Suppressor macrophage treated with lipopolysaccharide for 1 hour (primary cell): ENCODE data around the gene CRACR2A.
A peak's percentile ranks its signal among the peaks of the same experiment; 100 is the strongest.

ENCODE experiments used
- DNase-seq, 3 donors: peaks; one replicate each; pipeline ENCODE4 v3.0.0-alpha.2; 2020 to 2022

The CRACR2A gene

DNA sequence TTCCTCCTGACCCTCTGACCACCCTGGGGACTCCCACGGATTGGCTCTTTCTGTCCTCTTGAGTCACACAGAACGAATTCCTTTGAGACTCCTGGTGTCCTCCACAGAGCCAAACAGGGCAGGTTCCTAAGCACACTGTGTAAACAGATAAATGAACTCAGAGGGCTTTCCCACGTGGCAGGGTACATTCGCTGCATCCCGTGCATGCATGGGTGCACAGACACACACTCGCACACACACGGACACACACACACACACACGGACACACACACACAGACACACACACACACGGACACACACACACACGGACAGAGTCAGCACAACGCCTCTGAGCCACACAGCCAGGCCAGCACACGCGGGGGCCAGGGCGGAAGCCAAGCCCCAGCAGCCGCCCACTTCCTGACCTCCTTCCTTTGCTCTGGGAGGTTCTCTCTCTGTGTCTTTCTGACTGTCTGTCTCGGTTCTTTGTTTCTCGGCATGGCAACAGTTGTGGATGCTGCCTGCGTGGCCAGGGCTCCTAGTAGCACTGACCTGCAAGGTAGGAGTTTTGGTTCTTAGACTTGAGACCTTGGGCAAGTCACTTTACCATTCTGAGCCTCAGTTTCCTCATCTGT lies 706 bp downstream of the CRACR2A start:
- peak; percentile 71 to 82 (median 74) for DNase-seq

DNA sequence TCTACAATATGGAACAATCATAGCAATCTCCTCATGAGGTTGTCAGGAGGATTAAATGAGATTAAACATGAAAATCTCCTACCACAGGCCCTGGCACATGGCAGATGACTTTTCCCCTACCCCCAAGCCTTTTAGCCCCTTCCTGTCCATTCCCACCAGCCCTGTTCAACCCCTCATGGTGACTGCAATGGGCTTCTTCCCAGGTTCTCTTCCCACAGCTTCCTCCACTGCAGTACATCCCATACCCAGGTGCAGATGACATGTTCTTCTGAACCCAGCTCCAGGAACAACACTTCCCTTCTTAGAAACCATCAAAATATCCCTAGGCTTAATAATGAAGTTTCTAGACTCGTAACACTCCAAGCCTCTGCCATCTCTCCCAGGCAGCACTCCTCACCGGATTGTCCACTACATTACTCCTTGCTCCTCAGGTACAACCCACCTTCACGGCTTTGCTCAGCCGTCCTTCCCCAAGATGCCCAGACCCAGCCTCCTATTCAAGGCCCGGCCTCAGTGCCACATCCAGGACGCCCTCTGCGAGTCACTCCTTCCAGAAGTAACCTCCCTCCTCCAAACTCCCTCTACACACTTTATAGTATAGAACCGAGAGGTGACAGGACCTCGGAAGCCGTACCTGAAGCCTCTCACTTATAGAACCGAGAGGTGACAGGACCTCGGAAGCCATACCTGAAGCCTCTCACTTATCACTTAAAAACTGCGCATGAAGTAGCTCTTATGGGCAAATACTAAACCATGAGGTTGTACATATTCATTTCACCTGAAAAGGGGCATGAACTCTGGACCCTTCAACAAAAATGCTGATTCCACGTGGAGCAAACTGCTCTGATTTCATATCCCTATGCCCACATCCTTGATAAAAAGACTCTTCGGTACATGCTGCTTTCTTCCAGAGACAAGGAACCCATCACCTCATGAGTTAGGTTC lies 1.5 kb downstream of the CRACR2A start:
- DNase-seq = no peak

DNA sequence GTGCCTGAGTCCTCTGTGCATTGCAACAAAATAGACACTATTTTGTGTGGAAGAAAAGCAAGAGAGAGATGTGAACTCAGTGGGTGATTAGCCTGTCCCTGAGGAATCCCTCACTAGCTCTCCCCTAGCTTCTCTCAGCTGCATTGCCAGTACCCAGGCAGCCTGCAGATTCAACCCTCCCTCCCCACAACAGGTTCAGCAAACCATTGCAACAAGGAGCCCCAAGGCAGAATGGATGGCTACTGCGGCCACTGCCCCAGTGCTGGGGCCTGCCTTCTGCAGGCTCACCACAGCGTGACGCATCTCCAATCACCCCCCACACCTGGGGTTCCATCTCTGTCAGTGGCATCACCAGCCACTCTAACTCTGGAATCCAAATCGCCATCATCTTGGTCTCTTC lies 2.3 kb downstream of the CRACR2A start:
- no peak for DNase-seq

- DNase-seq = no peak
Measured at GRCh38 chr12:3748620-3749019, 4.3 kb downstream of the CRACR2A start.

DNA sequence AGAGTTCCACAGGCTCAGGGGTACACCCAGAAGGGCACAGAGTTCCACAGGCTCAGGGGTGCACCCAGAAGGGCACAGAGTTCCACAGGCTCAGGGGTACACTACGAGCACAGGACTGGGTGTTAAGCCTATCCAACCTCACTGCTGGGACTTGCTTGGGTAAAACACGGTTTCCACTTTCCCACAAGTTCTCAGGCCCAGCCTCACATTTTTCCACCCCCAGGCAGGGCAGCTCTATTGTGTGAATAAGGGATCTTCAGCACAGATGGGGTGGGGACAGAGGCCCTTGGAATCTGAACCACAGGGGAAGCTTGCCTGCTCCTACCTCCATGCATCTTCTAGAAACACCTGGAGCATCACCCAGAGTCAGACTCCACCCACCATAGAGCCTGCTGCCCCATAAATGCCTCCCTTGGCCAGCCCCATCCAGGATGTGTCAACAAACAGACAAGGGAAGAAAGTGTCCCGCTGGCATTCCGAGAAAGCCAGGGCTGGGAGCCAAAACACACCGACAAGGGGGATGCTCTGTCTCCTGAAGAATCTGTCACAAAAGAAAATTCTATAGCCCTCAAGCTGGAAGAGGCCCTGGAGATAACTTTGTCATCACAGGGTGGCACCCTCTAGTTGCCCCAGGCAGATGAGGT lies 4.8 kb downstream of the CRACR2A start:
- DNase-seq = no peak

DNA sequence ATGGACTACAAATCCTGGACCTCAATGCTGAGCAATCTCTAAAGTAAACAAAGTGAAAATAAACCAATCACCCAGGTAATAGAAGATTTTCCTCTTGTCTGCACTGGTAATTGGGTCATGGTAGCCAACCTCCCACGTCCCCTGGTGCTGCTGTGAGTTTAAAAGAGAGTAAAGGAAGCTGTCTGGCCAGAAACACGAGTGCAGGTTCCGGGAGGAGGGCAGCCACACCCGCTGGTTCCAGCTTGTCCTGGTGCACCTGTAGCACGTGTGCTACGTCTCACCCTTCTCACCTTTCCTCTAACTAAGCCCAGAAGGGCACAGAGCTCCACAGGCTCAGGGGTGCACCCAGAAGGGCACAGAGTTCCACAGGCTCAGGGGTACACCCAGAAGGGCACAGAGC lies 5.4 kb downstream of the CRACR2A start:
- no peak for DNase-seq

- no peak for DNase-seq
Measured at GRCh38 chr12:3746758-3747157, 6.2 kb downstream of the CRACR2A start.

- DNase-seq = no peak
Measured at GRCh38 chr12:3745152-3745551, 7.8 kb downstream of the CRACR2A start.

DNA sequence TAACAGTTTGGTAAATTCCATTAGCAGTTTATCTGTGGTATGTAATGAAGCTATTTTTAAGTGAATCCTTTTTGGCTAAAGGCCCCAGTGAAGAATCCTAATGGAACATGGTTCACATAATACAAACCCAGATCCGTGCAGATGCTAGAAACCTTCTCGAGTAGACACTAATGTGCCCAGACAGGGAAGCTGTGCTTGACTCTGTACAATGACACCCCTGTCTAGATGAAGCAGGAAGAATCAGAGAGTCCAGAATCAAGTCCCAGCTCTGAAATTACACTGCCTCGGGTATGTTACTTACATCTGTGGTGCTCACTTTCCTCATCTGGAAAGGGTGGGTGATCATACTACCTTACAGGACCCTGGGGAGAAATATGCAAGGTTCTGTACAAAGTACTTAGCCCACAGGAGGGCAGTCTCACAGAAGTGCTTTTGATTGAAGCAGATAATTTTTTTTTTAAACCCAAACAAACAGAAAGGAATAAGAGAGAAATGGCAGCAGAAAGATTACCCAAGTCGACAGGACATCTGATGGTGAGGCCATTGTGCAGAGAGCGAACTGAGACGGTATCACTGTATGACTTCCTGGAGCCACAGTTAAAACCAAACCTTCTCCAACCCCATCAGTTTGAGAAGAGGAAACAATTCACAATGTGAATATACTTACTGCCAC lies 8.5 kb downstream of the CRACR2A start:
- DNase-seq = no peak

- DNase-seq = no peak
Measured at GRCh38 chr12:3743803-3744202, 9.1 kb downstream of the CRACR2A start.

DNA sequence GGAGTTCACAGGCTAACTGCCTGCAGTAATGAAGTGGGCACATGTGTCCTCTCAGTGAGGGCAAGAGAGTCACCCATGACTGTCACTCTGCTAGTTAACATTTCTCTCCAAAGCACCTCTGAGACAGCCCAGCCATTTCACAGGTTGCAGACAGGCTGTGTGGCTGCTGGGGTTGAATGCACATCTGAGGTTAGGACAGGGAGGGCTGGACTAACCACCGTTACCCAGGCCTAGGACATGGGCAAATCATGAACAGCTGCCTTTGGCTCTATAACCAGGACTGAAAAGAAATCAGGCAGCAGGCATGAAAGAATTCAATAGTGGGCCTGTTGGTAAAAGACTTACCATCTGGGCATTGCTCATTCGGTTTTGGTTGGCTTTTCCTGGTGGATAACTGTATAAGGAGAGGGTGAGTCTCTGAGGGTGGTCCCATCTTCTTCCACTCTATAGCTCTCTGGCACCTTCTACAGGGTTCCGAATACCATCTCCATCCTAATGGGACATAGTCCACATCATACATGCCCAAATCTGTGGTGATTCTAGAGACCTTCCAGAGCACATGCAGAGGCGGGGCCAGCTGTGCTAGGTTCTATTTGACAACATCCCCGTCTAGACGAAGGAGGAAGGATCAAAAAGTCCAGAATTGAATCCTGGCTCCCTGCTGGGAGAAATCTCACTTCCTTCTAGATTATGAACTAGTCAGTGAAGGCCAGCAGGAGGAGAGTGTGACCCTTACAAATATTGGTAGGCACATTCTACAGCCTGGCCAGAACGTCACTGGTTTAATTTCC lies 10.8 kb downstream of the CRACR2A start:
- peak in 2 of 3 donors; percentile 16 to 21 for DNase-seq

DNA sequence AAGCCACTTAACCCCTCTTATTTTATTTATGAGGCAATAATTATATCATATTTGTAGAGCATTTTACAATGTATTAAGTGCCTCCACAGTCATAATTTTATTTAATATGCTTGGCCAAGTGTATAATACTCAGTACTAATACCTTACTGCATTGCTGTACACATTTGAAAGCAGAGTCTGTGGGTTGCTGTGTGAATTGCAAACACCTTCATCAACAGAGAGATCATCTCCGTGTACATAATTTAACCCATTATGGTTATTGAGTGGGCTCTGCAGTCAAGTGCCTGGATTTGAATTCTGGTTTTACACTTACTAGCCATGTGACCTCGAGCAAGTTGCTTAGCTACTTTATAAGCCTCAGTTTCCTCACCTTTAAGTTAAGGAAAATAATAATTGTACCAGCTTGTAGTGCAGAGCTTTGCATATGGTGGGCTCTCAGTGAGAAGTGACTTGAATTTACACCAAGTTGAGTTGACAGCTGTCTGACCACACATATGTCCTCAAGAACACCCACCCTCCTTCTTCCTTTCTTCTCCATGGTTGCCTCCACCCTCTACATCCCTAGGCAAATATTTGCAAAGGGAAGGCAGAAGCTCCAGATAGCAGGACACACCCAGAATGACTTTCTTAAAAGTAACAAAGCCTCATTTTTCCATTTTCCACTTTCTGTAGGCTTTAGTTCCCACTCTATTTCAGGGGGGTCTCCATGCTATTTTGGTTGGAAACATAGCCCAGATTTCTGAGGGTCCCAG lies 12.3 kb downstream of the CRACR2A start:
- no peak for DNase-seq

GRCh38 chr12:3735432-3735831 lies 17.5 kb downstream of the CRACR2A start:
- DNase-seq = no peak

DNA sequence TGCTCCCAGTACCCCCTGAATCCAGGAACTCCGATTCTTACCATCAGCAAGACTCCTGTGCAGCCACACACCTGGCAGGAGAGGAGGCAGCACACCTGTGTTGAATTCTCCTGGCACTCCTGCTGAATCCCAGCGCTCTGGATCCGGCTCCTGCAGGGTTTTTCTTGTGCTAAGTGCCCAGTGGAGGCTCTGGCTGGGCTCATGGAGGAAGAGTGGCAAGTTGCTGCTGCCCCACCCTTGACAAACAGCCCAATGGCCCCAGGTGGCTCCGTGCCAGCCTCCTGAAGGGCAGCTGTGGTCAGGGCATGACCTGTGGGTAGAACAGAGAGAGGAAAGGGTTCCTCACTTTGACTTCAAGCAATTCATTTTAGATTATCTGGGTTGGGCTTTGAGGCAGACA lies 20.0 kb downstream of the CRACR2A start:
- no peak for DNase-seq

- DNase-seq = peak in 1 of 3 donors; percentile 13
Measured at GRCh38 chr12:3730111-3730510, 22.8 kb downstream of the CRACR2A start.

GRCh38 chr12:3728686-3729085 lies 24.2 kb downstream of the CRACR2A start:
- peak; percentile 41 to 53 (median 47) for DNase-seq

DNA sequence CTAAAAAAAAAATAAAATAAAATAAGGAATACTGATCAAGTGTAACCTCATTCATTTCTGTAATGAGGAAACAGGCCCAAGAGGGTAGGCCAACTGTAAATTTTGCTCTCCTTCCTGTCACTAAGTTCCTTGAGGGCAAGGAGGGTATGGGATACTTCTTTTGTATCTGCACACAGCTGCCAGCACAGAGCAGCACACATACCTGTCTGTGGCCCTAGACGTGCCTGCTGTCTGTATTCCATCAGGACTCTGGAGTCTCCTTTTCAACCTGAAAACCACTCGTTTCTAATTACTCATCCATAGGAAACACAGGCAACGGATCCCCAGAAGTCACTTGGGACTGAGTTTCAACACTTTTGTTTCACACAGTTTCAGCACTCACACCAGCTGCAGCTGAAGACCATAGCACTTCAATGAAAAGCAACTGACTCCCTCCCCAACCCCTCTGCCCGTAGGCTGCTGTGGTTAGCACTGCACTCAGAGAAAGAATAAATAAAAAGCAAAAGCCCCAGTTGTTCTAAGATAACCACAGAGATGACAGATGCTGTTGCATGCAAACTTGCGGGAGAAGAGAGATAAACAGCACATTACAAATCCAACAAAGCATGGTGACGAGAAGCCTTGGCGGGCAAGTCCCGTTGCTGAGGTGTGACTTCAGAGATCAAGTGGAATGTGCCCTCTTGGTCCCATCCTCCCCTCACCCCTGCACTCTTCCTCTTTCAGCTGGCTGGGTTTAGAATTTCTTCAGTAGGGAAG lies 24.9 kb downstream of the CRACR2A start:
- peak; percentile 50 to 59 (median 53) for DNase-seq

DNA sequence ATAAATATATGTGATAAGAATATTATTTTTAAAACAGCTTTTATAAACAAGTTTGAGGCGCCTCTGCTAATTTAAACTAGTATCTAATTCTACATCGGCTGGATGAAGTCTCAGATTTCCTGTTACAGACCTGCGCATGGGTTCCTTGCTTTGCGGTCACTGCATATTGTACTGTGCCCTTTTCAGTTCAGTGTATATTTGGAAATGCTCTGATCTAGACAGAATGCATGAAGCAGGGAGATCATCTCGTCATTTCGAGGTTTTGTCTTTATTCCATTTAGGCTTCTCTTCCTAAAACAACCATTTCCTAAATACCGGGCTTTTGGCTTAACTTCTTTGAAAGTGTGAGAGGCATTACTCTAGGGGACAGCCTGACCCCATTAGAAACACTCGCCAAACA lies 25.6 kb downstream of the CRACR2A start:
- DNase-seq = no peak

DNA sequence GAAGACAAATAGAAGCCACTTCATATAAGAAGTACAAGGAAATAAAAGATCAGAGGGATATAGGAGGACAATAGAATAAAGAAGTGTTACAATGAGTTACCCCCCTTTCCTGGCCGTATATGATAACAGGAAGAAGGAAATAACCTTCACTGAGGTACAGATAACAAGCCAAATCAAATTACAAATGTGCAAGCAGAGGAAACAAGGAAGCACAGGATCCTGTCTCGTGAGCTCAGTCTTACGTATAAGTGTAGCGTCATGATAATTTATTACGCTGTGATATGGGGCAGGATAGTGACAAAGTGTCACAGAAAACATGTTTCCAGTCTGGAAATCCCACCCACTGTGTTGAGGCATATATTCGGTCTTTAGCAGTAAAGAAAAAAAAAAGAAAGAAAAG lies 26.5 kb downstream of the CRACR2A start:
- DNase-seq = no peak

GRCh38 chr12:3725388-3726115 lies 27.4 kb downstream of the CRACR2A start:
- DNase-seq = no peak
